Medulla oblongata (tissue), 1 donor: ENCODE results near the gene GIPC1.
"Not testable (repeated sequence)": the region's sequence is repeated elsewhere in the genome, so short reads cannot be mapped to it uniquely, and the experiment has no call there.

Experiments used
- DNase-seq: peaks from one replicate; pipeline ENCODE4 v3.0.0-alpha.2; 2015; ENCODE audit errors: extremely low spot score

The GIPC1 gene

DNA sequence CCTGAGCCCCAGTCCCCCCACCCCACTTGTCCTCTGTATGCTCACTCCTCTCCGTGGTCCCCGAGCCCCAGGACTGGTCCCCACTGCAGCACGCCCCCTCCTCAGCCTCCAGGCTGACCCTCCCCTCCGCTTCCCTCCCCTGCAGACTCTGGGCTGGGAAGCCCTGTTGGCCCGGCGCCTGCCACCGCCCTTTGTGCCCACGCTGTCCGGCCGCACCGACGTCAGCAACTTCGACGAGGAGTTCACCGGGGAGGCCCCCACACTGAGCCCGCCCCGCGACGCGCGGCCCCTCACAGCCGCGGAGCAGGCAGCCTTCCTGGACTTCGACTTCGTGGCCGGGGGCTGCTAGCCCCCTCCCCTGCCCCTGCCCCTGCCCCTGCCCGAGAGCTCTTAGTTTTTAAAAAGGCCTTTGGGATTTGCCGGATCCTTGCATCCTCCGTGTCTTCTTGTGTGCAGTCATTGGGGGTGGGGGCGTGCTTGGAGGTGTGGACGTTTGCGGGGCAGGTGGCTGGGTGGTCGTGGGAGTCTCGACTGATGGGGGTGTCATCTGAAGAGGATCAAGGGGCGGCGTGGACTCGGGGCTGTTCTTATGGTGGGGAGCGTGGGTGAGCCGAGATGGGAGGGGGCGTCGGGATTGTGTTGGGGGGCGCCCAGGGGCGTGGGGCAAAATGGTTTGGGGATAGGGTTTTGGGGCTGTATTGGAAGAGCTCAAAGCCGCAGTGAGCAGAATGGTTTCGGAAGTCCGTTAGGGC, 24.3 kb downstream of the GIPC1 start:
- no peak for DNase-seq

GRCh38 chr19:14470031-14470876, 25.7 kb downstream of the GIPC1 start:
- DNase-seq: no peak

DNA sequence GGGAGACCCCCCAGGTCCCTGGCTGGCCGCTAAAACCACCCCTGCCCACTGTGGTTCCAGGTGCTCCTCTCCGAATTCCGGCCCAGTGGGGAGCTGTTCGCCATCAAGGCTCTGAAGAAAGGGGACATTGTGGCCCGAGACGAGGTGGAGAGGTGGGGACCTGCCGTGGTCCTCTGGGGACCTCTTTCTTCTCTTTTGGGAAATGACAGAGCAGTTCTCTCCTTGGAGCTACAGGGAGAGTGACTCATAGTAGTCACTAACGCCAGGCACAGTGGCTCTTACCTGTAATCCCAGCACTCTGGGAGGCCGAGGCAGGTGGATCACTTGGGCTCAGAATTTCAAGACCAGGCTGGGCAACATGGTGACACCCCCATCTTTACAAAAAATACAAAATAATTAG, 28.1 kb downstream of the GIPC1 start:
- no peak for DNase-seq

- DNase-seq: no peak
Observed at GRCh38 chr19:14467391-14467790, 28.5 kb downstream of the GIPC1 start.

DNA sequence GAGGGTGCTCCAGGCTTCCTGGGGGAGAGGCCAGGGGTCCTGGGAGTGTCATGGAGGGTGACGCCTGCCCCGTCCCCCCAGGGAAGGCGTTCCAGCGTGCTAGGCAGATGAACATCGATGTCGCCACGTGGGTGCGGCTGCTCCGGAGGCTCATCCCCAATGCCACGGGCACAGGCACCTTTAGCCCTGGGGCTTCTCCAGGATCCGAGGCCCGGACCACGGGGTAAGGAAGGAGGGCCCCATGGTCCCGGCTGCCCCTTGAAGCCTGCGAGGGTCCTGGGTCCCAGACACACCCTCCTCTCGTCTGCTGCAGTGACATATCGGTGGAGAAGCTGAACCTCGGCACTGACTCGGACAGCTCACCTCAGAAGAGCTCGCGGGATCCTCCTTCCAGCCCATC, 32.2 kb downstream of the GIPC1 start:
- no peak for DNase-seq

DNA sequence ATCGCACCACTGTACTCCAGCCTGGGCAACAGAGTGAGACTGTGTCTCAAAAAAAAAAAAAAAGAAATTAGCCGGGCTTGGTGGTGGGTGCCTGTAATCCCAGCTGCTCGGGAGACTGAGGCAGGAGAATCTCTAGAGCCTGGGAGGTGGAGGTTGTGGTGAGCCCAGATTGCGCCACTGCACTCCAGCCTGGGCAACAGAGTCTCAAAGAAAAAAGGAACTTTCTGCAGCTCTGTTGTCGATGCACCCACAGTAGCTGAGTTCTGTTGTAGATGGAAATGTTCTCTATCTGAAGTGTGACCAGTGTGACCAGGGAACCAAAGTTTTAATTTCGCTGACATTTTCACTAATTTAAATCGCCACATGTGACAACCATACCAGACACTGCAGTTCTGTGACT, 33.5 kb downstream of the GIPC1 start:
- DNase-seq: not testable (repeated sequence)

DNA sequence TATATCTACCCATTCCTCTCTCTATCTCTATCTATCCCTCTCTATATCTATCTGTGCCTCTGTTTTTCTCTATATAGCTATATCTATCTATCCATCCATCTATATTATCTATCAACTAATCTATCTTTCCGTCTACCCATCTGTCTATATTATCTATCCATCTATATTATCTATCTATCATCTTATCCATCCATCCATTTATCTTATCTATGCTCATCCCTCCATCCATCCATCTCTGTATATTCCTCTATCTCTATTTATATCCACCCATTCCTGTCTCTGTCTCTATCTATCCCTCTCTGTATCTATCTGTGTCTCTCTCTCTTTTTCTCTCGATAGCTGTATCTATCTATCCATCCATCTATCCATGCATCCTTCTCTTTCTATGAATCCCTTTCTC, 35.0 kb downstream of the GIPC1 start:
- DNase-seq: no peak

GRCh38 chr19:14459703-14460102, 36.2 kb downstream of the GIPC1 start:
- no peak for DNase-seq

DNA sequence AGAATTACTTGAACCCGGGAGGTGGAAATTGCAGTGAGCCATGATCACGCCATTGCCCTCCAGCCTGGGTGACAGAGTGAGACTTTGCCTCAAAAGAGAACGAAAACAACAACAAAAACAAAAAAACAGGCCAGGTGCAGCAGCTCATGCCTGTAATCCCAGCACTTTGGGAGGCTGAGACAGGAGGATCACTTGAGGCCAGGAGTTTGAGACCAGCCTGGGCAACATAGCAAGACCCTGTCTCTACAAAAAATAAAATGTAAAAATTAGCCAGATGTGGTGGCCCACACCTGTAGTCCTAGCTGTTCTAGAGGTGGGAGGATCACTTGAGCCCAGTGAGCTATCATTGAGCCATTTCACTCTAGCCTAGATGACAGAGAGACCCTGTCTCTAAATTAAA, 43.6 kb downstream of the GIPC1 start:
- DNase-seq: not testable (repeated sequence)

DNA sequence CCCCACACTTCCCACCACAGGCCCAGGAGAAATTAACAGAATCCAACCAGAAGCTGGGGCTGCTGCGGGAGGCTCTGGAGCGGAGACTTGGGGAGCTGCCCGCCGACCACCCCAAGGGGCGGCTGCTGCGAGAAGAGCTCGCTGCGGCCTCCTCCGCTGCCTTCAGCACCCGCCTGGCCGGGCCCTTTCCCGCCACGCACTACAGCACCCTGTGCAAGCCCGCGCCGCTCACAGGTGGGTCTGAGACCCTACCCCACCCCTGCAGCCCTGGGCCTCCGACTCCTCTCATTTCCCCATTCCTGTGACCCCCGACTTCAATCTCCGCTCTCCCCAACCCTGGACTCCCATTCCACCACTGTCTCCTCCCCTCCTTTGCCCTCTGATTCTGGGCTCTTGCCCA, 45.1 kb downstream of the GIPC1 start:
- DNase-seq: no peak

- DNase-seq: no peak
Observed at GRCh38 chr19:14450168-14450874, 45.6 kb downstream of the GIPC1 start.

- DNase-seq: no peak
Observed at GRCh38 chr19:14449321-14449720, 46.6 kb downstream of the GIPC1 start.

DNA sequence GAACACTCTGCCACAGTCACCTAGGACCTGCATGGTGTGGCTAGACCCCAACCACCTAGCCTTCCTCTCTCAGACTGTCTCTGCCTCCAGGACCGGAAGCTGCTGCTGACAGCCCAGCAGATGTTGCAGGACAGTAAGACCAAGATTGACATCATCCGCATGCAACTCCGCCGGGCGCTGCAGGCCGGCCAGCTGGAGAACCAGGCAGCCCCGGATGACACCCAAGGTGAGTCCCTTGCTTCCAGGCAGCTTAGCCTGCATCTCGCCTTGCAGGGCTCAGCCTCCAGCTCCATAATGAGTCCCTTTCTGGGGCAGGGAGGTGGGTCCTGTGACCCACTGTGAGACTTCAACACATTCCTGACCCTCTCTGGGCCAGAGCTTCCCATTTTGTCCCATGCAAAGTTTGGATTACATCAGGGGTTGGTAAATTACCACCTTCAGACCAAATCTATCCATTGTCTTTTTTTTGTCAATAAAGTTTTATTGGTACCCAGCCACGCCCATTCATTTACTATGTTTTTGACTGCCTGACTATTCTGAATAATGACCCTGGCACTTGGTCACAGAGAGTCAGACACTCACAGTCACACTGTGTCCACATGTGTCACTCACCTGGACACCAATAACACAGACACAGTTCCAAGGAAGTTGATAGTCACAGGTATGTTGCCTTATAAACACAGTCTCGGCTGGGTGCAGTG, 49.4 kb downstream of the GIPC1 start:
- DNase-seq: no peak

DNA sequence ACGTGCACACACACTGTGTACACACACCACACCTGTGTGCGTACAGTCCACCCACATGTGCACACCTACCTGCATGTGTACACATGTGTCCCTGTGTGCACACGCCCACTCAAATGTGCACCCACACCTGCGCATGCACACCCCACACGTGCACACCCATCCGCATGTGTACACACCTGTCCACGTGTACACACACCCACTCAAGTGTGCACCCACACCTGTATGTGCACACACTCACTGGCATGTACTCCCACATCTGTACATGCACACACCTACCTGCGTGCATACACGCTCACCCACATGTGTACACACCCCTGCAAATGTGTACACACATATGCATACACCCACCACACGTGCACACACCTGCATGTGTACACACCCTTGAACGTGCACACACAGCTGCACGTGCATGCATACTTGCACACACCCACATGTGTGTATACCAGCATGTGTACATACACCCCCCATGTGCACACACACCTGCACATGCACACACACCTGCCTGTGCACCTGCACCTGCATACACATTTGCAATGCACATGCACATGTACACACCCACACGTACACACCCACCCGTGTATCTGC, 52.2 kb downstream of the GIPC1 start:
- DNase-seq: no peak

GRCh38 chr19:14442891-14443631, 52.9 kb downstream of the GIPC1 start:
- DNase-seq: no peak

DNA sequence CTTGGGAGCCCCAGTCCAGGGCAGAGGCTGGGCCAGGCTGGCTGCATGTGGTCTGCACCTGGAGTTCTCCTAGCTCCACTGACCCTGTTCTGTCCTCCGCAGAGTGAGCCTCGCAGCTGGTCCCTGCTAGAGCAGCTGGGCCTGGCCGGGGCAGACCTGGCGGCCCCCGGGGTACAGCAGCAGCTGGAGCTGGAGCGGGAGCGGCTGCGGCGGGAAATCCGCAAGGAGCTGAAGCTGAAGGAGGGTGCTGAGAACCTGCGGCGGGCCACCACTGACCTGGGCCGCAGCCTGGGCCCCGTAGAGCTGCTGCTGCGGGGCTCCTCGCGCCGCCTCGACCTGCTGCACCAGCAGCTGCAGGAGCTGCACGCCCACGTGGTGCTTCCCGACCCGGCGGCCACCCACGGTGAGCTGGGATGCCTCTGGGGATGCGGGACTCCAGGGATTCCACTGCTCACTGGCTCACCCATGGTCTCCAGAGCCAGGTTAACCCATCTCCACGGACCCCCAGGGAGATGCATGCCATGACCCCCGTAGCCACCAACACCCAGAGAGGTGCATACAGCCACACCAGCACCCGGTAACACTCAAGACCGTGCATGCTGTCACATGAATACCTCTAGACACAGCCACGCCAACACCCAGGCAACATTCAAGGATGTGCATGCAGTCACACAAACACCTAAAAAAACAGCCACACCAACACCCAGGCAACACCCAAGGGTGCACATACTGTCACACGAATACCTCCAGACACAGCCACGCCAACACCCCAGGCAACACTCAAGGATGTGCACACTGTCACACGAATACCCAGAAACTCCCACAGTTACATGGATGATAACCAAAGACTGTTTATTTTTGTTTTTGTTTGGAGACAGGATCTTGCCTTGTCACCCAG, 54.6 kb downstream of the GIPC1 start:
- no peak for DNase-seq

DNA sequence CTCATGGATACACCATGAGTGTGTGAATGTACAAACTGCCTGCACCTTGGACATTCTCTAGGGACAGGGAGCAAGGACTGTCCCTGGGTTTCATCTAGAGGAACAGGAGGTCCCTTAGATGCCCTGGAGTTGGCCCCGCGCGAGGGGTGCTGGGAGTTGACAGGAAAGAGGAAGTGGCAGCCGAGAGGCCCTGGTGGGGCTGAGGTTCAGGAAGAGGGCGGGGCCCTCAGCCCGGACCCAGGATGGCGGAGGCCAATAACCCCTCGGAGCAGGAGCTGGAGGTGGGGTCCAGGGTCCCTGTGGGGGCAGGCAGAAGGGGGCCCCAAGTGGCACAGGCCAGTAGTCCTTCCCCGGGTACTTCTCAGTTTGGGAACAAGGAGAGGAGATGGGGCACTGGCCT, 55.9 kb downstream of the GIPC1 start:
- DNase-seq: peak; percentile 74

- DNase-seq: no peak
Observed at GRCh38 chr19:14439014-14439413, 56.9 kb downstream of the GIPC1 start.

GRCh38 chr19:14437578-14438140, 58.3 kb downstream of the GIPC1 start:
- no peak for DNase-seq
